Upper lobe of left lung (tissue), 4 donors: Measurements from ENCODE around the gene SNCG.

Source experiments
- EP300 ChIP-seq, 4 donors: sonication (generic); formaldehyde crosslinking; IDR thresholded peaks; one replicate each; pipeline ENCODE4 v1.5.1; 2017; ENCODE audit warnings: antibody characterized with exemption in 4 of 4, control low read depth in 2 of 4
- POLR2A ChIP-seq, 4 donors: fragments of 450-650 bp; IDR thresholded peaks; one replicate each; pipeline ENCODE4 v1.5.1; 2016 to 2017; ENCODE audit warnings: antibody characterized with exemption in 4 of 4, mild to moderate bottlenecking in 2 of 4
- POLR2AphosphoS5 ChIP-seq, 2 donors: sonication (generic); formaldehyde crosslinking; IDR thresholded peaks; one replicate each; pipeline ENCODE4 v1.5.1; 2017; ENCODE audit warnings: antibody characterized with exemption in 2 of 2
- TF ChIP-seq, protein P1 (sequence below), 6 experiments: fragments of 450-650 bp in 4 of 6; fragments of 200-600 bp in 2 of 6; sonication (generic) in 2 of 6; IDR thresholded peaks; one replicate each; pipeline ENCODE4 v1.5.1; 2016 to 2019; ENCODE audit warnings: antibody characterized with exemption in 6 of 6

DNA sequence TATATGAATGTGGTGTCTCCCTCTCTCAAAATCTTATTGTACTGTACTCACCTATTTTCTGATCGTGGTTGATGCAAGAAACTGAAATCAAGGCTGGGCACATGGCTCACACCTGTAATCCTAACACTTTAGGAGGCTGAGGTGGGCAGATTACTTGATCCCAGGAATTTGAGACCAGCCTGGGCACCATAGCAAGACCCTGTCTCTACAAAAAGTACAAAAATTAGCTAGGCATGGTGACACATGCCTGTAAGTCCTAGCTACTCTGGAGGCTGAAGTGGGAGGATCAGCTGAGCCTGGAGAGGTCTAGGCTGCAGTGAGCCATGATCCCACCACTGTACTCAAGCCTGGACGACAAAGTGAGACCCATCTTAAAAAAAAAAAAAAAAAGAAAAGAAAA, 17.0 kb upstream of the SNCG start:
- TF ChIP-seq EP300 (IDR thresholded peaks at IDR 0.05): no peak
- TF ChIP-seq, protein P1, sequence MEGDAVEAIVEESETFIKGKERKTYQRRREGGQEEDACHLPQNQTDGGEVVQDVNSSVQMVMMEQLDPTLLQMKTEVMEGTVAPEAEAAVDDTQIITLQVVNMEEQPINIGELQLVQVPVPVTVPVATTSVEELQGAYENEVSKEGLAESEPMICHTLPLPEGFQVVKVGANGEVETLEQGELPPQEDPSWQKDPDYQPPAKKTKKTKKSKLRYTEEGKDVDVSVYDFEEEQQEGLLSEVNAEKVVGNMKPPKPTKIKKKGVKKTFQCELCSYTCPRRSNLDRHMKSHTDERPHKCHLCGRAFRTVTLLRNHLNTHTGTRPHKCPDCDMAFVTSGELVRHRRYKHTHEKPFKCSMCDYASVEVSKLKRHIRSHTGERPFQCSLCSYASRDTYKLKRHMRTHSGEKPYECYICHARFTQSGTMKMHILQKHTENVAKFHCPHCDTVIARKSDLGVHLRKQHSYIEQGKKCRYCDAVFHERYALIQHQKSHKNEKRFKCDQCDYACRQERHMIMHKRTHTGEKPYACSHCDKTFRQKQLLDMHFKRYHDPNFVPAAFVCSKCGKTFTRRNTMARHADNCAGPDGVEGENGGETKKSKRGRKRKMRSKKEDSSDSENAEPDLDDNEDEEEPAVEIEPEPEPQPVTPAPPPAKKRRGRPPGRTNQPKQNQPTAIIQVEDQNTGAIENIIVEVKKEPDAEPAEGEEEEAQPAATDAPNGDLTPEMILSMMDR (IDR thresholded peaks at IDR 0.05): no peak
- no peak for TF ChIP-seq POLR2AphosphoS5 (IDR thresholded peaks at IDR 0.05)
- TF ChIP-seq POLR2A (IDR thresholded peaks at IDR 0.05): no peak
